HL-60 (cell line): Measurements from ENCODE around the gene CCDC187.

Experiments used
- DNase-seq, 2 experiments: peaks; one replicate each; pipeline ENCODE4 v3.0.0-alpha.2; 2010 to 2020; ENCODE audit warnings: low read depth in 1 of 2, low spot score in 1 of 2
- H3K27ac ChIP-seq: fragments of 250-450 bp; sonication (Bioruptor Pico); replicated peaks from 2 replicates; pipeline ENCODE4 v1.5.1; 2020; ENCODE audit warnings: mild to moderate bottlenecking, moderate library complexity
- H3K27me3 ChIP-seq: fragments of 250-450 bp; sonication (Bioruptor Pico); 2 replicates; pipeline ENCODE4 v1.5.1; 2021; ENCODE audit warnings: mild to moderate bottlenecking, moderate library complexity; ENCODE audit not compliant: insufficient read depth, poor library complexity, severe bottlenecking
- H3K4me3 ChIP-seq: replicated peaks from 2 replicates; pipeline ENCODE4 v1.5.1; 2011; ENCODE audit warnings: mild to moderate bottlenecking, control low read depth, low read length; ENCODE audit not compliant: insufficient read depth
- CTCF ChIP-seq: IDR thresholded peaks from one replicate; pipeline ENCODE4 v1.5.1; 2011; ENCODE audit warnings: low read length, control low read depth, inconsistent platforms; ENCODE audit not compliant: insufficient read depth
- GABPA ChIP-seq: IDR thresholded peaks from 2 replicates; pipeline ENCODE4 v1.6.1; 2012; ENCODE audit warnings: low read depth
- POLR2AphosphoS5 ChIP-seq: IDR thresholded peaks from 2 replicates; pipeline ENCODE4 v1.6.1; 2012; ENCODE audit warnings: low read depth
- REST ChIP-seq: IDR thresholded peaks from 2 replicates; pipeline ENCODE4 v1.6.1; 2012; ENCODE audit warnings: low read depth; ENCODE audit not compliant: insufficient replicate concordance
- SPI1 ChIP-seq: IDR thresholded peaks from 2 replicates; pipeline ENCODE4 v1.6.1; 2012; ENCODE audit warnings: low read depth, mild to moderate bottlenecking, borderline replicate concordance

The CCDC187 gene

GRCh38 chr9:136278894-136279293 is 25.0 kb downstream of the CCDC187 start:
- no peak for TF ChIP-seq GABPA
- no peak for TF ChIP-seq CTCF
- no peak for TF ChIP-seq POLR2AphosphoS5
- no peak for TF ChIP-seq SPI1
- no peak for TF ChIP-seq REST
- Histone ChIP-seq H3K4me3 (no peak overlapping the region), H3K27ac (no peak overlapping the region), H3K27me3 (peaks cover 13% of the 10 kb centered on the region)
- no peak for DNase-seq

- Histone ChIP-seq H3K27me3 (peaks cover 13% of the 10 kb centered on the region), H3K27ac (no peak overlapping the region)
- no peak for TF ChIP-seq REST
- no peak for TF ChIP-seq GABPA
- TF ChIP-seq SPI1: no peak
- TF ChIP-seq CTCF: no peak
- TF ChIP-seq POLR2AphosphoS5: no peak
Measured at GRCh38 chr9:136278221-136278620, 25.7 kb downstream of the CCDC187 start.

GRCh38 chr9:136277746-136278145 is 26.1 kb downstream of the CCDC187 start:
- Histone ChIP-seq H3K27ac (no peak overlapping the region), H3K4me3 (no peak overlapping the region), H3K27me3 (peaks cover 16% of the 10 kb centered on the region)
- TF ChIP-seq REST (no peak), GABPA (no peak), POLR2AphosphoS5 (no peak), CTCF (no peak), SPI1 (no peak)
- no peak for DNase-seq

More at GRCh38 chr9:136278221-136278620, 25.7 kb downstream of the CCDC187 start:
- DNase-seq: no peak
- H3K4me3 ChIP-seq: no peak overlapping the region
